ENCODE data around the gene SUPT20H.

DNA sequence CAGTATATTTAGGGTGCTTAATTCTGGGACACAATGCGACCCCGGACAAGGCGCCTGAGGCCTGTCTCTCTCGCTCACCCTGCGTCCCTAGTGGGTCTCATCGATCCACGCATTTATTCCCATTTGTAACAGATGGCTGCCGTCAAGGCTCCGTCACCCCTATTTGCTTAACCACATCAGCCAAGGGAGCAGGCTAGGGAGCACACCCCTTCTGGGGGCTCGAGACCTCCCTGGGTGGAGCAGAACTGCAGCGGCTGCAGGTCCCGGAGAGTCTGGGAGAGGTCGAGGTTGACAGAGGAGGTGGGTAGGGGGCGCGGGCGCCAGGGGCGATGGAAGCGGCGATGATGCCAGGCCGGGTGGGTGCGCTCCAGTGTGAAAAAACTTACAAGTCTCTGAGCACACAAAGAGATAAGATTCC, 60.9 kb downstream of the SUPT20H start:
- no peak for TF ChIP-seq BHLHE40 (IDR thresholded peaks at IDR 0.05; ENCODE audit: low read length)
- TF ChIP-seq, protein P1, sequence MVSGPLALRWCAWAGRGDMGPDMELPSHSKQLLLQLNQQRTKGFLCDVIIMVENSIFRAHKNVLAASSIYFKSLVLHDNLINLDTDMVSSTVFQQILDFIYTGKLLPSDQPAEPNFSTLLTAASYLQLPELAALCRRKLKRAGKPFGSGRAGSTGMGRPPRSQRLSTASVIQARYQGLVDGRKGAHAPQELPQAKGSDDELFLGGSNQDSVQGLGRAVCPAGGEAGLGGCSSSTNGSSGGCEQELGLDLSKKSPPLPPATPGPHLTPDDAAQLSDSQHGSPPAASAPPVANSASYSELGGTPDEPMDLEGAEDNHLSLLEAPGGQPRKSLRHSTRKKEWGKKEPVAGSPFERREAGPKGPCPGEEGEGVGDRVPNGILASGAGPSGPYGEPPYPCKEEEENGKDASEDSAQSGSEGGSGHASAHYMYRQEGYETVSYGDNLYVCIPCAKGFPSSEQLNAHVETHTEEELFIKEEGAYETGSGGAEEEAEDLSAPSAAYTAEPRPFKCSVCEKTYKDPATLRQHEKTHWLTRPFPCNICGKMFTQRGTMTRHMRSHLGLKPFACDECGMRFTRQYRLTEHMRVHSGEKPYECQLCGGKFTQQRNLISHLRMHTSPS (CRISPR knock-in tag; IDR thresholded peaks at IDR 0.05; ENCODE audit: low read depth), result no peak
- TF ChIP-seq TAF15 (IDR thresholded peaks at IDR 0.05; ENCODE audit: low read depth, low read length, poor library complexity, severe bottlenecking), result no peak
- TF ChIP-seq, protein P2, sequence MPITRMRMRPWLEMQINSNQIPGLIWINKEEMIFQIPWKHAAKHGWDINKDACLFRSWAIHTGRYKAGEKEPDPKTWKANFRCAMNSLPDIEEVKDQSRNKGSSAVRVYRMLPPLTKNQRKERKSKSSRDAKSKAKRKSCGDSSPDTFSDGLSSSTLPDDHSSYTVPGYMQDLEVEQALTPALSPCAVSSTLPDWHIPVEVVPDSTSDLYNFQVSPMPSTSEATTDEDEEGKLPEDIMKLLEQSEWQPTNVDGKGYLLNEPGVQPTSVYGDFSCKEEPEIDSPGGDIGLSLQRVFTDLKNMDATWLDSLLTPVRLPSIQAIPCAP (CRISPR knock-in tag; IDR thresholded peaks at IDR 0.05; ENCODE audit: low read depth), result no peak
- TF ChIP-seq SAP130 (CRISPR knock-in tag; IDR thresholded peaks at IDR 0.05; ENCODE audit: low read depth), result no peak
- no peak for TF ChIP-seq SOX6 (IDR thresholded peaks at IDR 0.05)
- no peak for TF ChIP-seq SOX6 (CRISPR knock-in tag; IDR thresholded peaks at IDR 0.05)
- no peak for TF ChIP-seq TAF1 (CRISPR knock-in tag; IDR thresholded peaks at IDR 0.05)
